ENCODE results near the gene FRMPD4.

FRMPD4 gene

GRCh38 chrX:12579311-12579710 is 441.0 kb downstream of the FRMPD4 start:
- no peak for TF ChIP-seq CTCF (IDR thresholded peaks at IDR 0.05)
- intact Hi-C loops (cut with DNase I; ENCODE audit: low total_unique reads), result no loop called here

GRCh38 chrX:12580548-12580947 is 442.3 kb downstream of the FRMPD4 start:
- intact Hi-C loops (cut with DNase I; ENCODE audit: low total_unique reads), result no loop called here
- H3K27me3 ChIP-seq, result no peaks in the 10 kb centered on the region

More at GRCh38 chrX:12579311-12579710, 441.0 kb downstream of the FRMPD4 start:
- Histone ChIP-seq H3K4me1 (no peaks in the 10 kb centered on the region), H3K36me3 (no peaks in the 10 kb centered on the region), H3K27me3 (no peaks in the 10 kb centered on the region), H3K9me3 (no peaks in the 10 kb centered on the region), H3K27ac (no peak overlapping the region), H3K4me3 (no peak overlapping the region)
- no peak for DNase-seq

GRCh38 chrX:12581546-12581945 is 443.3 kb downstream of the FRMPD4 start:
- Histone ChIP-seq H3K4me3 (no peak overlapping the region), H3K27me3 (no peaks in the 10 kb centered on the region), H3K27ac (no peak overlapping the region), H3K9me3 (no peaks in the 10 kb centered on the region), H3K36me3 (no peaks in the 10 kb centered on the region), H3K4me1 (no peaks in the 10 kb centered on the region)
- intact Hi-C loops (cut with DNase I; ENCODE audit: low total_unique reads), result no loop called here
- DNase-seq, result no peak
- no peak for TF ChIP-seq CTCF (IDR thresholded peaks at IDR 0.05)

More at GRCh38 chrX:12580548-12580947, 442.3 kb downstream of the FRMPD4 start:
- no peaks in the 10 kb centered on the region for H3K9me3 ChIP-seq
- H3K4me3 ChIP-seq, result no peak overlapping the region
- H3K27ac ChIP-seq, result no peak overlapping the region
- H3K36me3 ChIP-seq, result no peaks in the 10 kb centered on the region
- no peaks in the 10 kb centered on the region for H3K4me1 ChIP-seq
- TF ChIP-seq CTCF (IDR thresholded peaks at IDR 0.05), result no peak
- DNase-seq, result no peak

- H3K9me3 ChIP-seq, result no peaks in the 10 kb centered on the region
- no peaks in the 10 kb centered on the region for H3K27me3 ChIP-seq
- no peaks in the 10 kb centered on the region for H3K36me3 ChIP-seq
- no peak overlapping the region for H3K4me3 ChIP-seq
- H3K4me1 ChIP-seq, result no peaks in the 10 kb centered on the region
- H3K27ac ChIP-seq, result no peak overlapping the region
- no peak for DNase-seq
- intact Hi-C loops (cut with DNase I; ENCODE audit: low total_unique reads), result no loop called here
- no peak for TF ChIP-seq CTCF (IDR thresholded peaks at IDR 0.05)
Measured at GRCh38 chrX:12582649-12583048, 444.4 kb downstream of the FRMPD4 start.

GRCh38 chrX:12583543-12583942 is 445.3 kb downstream of the FRMPD4 start:
- Histone ChIP-seq H3K9me3 (no peaks in the 10 kb centered on the region), H3K4me3 (no peak overlapping the region), H3K27me3 (no peaks in the 10 kb centered on the region), H3K4me1 (no peaks in the 10 kb centered on the region), H3K36me3 (no peaks in the 10 kb centered on the region), H3K27ac (no peak overlapping the region)
- TF ChIP-seq CTCF (IDR thresholded peaks at IDR 0.05), result no peak
- intact Hi-C loops (cut with DNase I; ENCODE audit: low total_unique reads), result no loop called here
- no peak for DNase-seq

- H3K4me1 ChIP-seq, result no peaks in the 10 kb centered on the region
- H3K9me3 ChIP-seq, result no peaks in the 10 kb centered on the region
- no peak for DNase-seq
- H3K27me3 ChIP-seq, result no peaks in the 10 kb centered on the region
- H3K4me3 ChIP-seq, result no peak overlapping the region
- intact Hi-C loops (cut with DNase I; ENCODE audit: low total_unique reads), result no loop called here
- H3K36me3 ChIP-seq, result no peaks in the 10 kb centered on the region
- H3K27ac ChIP-seq, result no peak overlapping the region
- no peak for TF ChIP-seq CTCF (IDR thresholded peaks at IDR 0.05)
Measured at GRCh38 chrX:12595720-12596119, 457.4 kb downstream of the FRMPD4 start.
